Astrocyte (in vitro differentiated cells and primary cell): ENCODE measurements around the gene SCN8A. TPM values are rescaled to one million over a fixed set of nuclear protein-coding genes. Genes with fewer than 3 reads are reported as not detected.
A peak's percentile ranks its signal among the peaks of the same experiment; 100 is the strongest.

Experiments
- DNase-seq: peaks from one replicate; pipeline ENCODE4 v3.0.0-alpha.2; 2010; ENCODE audit warnings: low read depth
- FAIRE-seq: peaks from 2 replicates; lab custom pipeline; 2011; peaks lifted over from hg19 to GRCh38; lab: Jason Lieb, UNC
- H2AFZ ChIP-seq: 2 replicates; pipeline ENCODE4 v1.6.0; 2012; ENCODE audit warnings: low read depth, low read length, inconsistent platforms
- H3K27ac ChIP-seq: 2 replicates; pipeline ENCODE4 v1.5.1; 2011; ENCODE audit warnings: low read depth, low read length, inconsistent platforms
- H3K27me3 ChIP-seq: 2 replicates; pipeline ENCODE4 v1.6.0; 2011; ENCODE audit warnings: low read length, inconsistent platforms; ENCODE audit not compliant: insufficient read depth
- H3K36me3 ChIP-seq: 2 replicates; pipeline ENCODE4 v1.5.1; 2011; ENCODE audit warnings: low read length, inconsistent platforms; ENCODE audit not compliant: insufficient read depth
- H3K4me1 ChIP-seq: 2 replicates; pipeline ENCODE4 v1.5.1; 2011; ENCODE audit warnings: low read length, inconsistent platforms; ENCODE audit not compliant: insufficient read depth
- H3K4me2 ChIP-seq: 2 replicates; pipeline ENCODE4 v1.6.0; 2012; ENCODE audit warnings: low read length, inconsistent platforms
- H3K4me3 ChIP-seq: 2 replicates; pipeline ENCODE4 v1.5.1; 2011; ENCODE audit warnings: low read depth, mild to moderate bottlenecking, low read length, inconsistent platforms; ENCODE audit not compliant: insufficient read depth
- H3K79me2 ChIP-seq: 2 replicates; pipeline ENCODE4 v1.6.0; 2012; ENCODE audit warnings: mild to moderate bottlenecking, low read length, inconsistent platforms; ENCODE audit not compliant: insufficient read depth
- H3K9ac ChIP-seq: 2 replicates; pipeline ENCODE4 v1.6.0; 2012; ENCODE audit warnings: mild to moderate bottlenecking, low read length, inconsistent platforms
- H3K9me3 ChIP-seq: 2 replicates; pipeline ENCODE4 v1.5.1; 2012; ENCODE audit warnings: low read depth, mild to moderate bottlenecking, low read length, inconsistent platforms; ENCODE audit not compliant: insufficient read depth
- H4K20me1 ChIP-seq: 2 replicates; pipeline ENCODE4 v1.6.0; 2012; ENCODE audit warnings: low read length, inconsistent platforms; ENCODE audit not compliant: insufficient read depth
- H3K27ac Mint-ChIP-seq: one replicate; pipeline ENCODE4 v1.8.0; 2021; ENCODE audit warnings: mild to moderate bottlenecking, mixed read lengths; ENCODE audit not compliant: unreplicated experiment
- H3K27me3 Mint-ChIP-seq: one replicate; pipeline ENCODE4 v1.8.0; 2021; ENCODE audit warnings: low read depth, mixed read lengths; ENCODE audit not compliant: unreplicated experiment
- H3K36me3 Mint-ChIP-seq: one replicate; pipeline ENCODE4 v1.8.0; 2021; ENCODE audit warnings: low read depth, mixed read lengths; ENCODE audit not compliant: unreplicated experiment
- H3K4me1 Mint-ChIP-seq: one replicate; pipeline ENCODE4 v1.8.0; 2021; ENCODE audit warnings: low read depth, mixed read lengths; ENCODE audit not compliant: unreplicated experiment
- H3K4me3 Mint-ChIP-seq: one replicate; pipeline ENCODE4 v1.8.0; 2021; ENCODE audit warnings: mild to moderate bottlenecking, moderate library complexity, mixed read lengths; ENCODE audit not compliant: unreplicated experiment
- H3K9me3 Mint-ChIP-seq: one replicate; pipeline ENCODE4 v1.8.0; 2021; ENCODE audit warnings: mild to moderate bottlenecking, mixed read lengths; ENCODE audit not compliant: unreplicated experiment
- CTCF ChIP-seq: IDR thresholded peaks from 2 replicates; pipeline ENCODE4 v1.5.1; 2011; ENCODE audit warnings: low read depth, mild to moderate bottlenecking, inconsistent platforms, low read length, moderate library complexity; ENCODE audit not compliant: insufficient read depth
- EZH2 ChIP-seq: IDR thresholded peaks from 2 replicates; pipeline ENCODE4 v1.6.1; 2012; ENCODE audit warnings: mild to moderate bottlenecking, low read length, inconsistent platforms; ENCODE audit not compliant: insufficient read depth
- total RNA-seq: library from RNA; stranded (reverse); gene quantifications from 2 replicates; pipeline ENCODE4 v1.2.1, GENCODE V29; 2021

Gene SCN8A
- total RNA-seq, 1 donor from 2014 or later, result 6.5 TPM

GRCh38 chr12:51579321-51579850 is 11.6 kb upstream of the SCN8A start:
- H3K27me3 ChIP-seq, result no peaks in the 10 kb centered on the region

GRCh38 chr12:51589060-51589459 is 2.0 kb upstream of the SCN8A start:
- Mint-ChIP-seq H3K4me1 (peaks cover 3% of the 10 kb centered on the region), H3K9me3 (peaks cover 2% of the 10 kb centered on the region), H3K36me3 (no peaks in the 10 kb centered on the region), H3K27me3 (peaks cover 4% of the 10 kb centered on the region), H3K4me3 (no peak overlapping the region), H3K27ac (no peak overlapping the region)
- Histone ChIP-seq H3K27me3 (no peaks in the 10 kb centered on the region), H3K4me2 (no peak overlapping the region), H3K79me2 (peaks cover 11% of the 10 kb centered on the region), H4K20me1 (peaks cover 18% of the 10 kb centered on the region), H3K4me3 (no peak overlapping the region), H3K36me3 (no peaks in the 10 kb centered on the region), H3K27ac (no peak overlapping the region), H2AFZ (no peak overlapping the region), H3K4me1 (peaks cover 3% of the 10 kb centered on the region), H3K9me3 (no peaks in the 10 kb centered on the region), H3K9ac (no peak overlapping the region)
- no peak for DNase-seq
- no peak for TF ChIP-seq CTCF
- TF ChIP-seq EZH2, result no peak
- FAIRE-seq, result no peak

More at GRCh38 chr12:51579321-51579850, 11.6 kb upstream of the SCN8A start:
- H3K79me2 ChIP-seq, result no peaks in the 10 kb centered on the region
- H3K27ac ChIP-seq, result no peak overlapping the region
- H3K36me3 ChIP-seq, result no peaks in the 10 kb centered on the region
- no peak overlapping the region for H3K9ac ChIP-seq
- Mint-ChIP-seq H3K4me3 (no peak overlapping the region), H3K27me3 (no peaks in the 10 kb centered on the region), H3K36me3 (no peaks in the 10 kb centered on the region), H3K9me3 (peaks cover 7% of the 10 kb centered on the region), H3K4me1 (no peaks in the 10 kb centered on the region), H3K27ac (no peak overlapping the region)
- TF ChIP-seq CTCF, result no peak
- TF ChIP-seq EZH2, result no peak
- H2AFZ ChIP-seq, result no peak overlapping the region
- no peaks in the 10 kb centered on the region for H3K9me3 ChIP-seq
- no peak overlapping the region for H3K4me2 ChIP-seq
- DNase-seq (no peak), FAIRE-seq (no peak)
- no peak overlapping the region for H3K4me3 ChIP-seq
- no peaks in the 10 kb centered on the region for H4K20me1 ChIP-seq
- no peaks in the 10 kb centered on the region for H3K4me1 ChIP-seq

- H3K27me3 Mint-ChIP-seq, result peaks cover 4% of the 10 kb centered on the region
- Histone ChIP-seq H3K27ac (no peak overlapping the region), H3K27me3 (no peaks in the 10 kb centered on the region), H4K20me1 (peaks cover 22% of the 10 kb centered on the region), H3K36me3 (no peaks in the 10 kb centered on the region), H3K4me3 (no peak overlapping the region), H3K4me2 (peak overlapping the region; percentile 87), H3K9ac (no peak overlapping the region), H2AFZ (no peak overlapping the region), H3K4me1 (peaks cover 3% of the 10 kb centered on the region), H3K79me2 (peaks cover 17% of the 10 kb centered on the region), H3K9me3 (no peaks in the 10 kb centered on the region)
- TF ChIP-seq EZH2 (no peak), CTCF (no peak)
- peak overlapping the region; percentile 85 for H3K4me3 Mint-ChIP-seq
- H3K9me3 Mint-ChIP-seq, result peaks cover 2% of the 10 kb centered on the region
- H3K27ac Mint-ChIP-seq, result no peak overlapping the region
- H3K36me3 Mint-ChIP-seq, result no peaks in the 10 kb centered on the region
- DNase-seq (no peak), FAIRE-seq (no peak)
- H3K4me1 Mint-ChIP-seq, result peaks cover 3% of the 10 kb centered on the region
Measured at GRCh38 chr12:51589557-51590176, 1.4 kb upstream of the SCN8A start.
